Neural cell (in vitro differentiated cells): ENCODE results near the gene RAB11FIP3. TPM values are rescaled to one million over a fixed set of nuclear protein-coding genes. Genes with fewer than 3 reads are reported as not detected.

Experiments
- H2AFZ ChIP-seq: fragments of 200-600, 300-800 bp; sonication (generic), shearing (Covaris generic); 2 replicates; pipeline ENCODE4 v1.6.0; 2014; ENCODE audit warnings: low read depth, mild to moderate bottlenecking, antibody characterized with exemption, low read length, moderate library complexity
- H3F3A ChIP-seq: fragments of 200-600 bp; shearing (Covaris generic); 2 replicates; pipeline ENCODE4 v1.6.1; 2016; ENCODE audit warnings: mild to moderate bottlenecking, moderate library complexity, mixed read lengths, antibody characterized with exemption, low read length; ENCODE audit not compliant: insufficient read depth, poor library complexity, severe bottlenecking
- H3K27ac ChIP-seq: fragments of 200-600, 300-800 bp; sonication (generic), shearing (Covaris generic); 2 replicates; pipeline ENCODE4 v1.5.1; 2014; ENCODE audit warnings: mild to moderate bottlenecking, low read length, moderate library complexity
- H3K27me3 ChIP-seq: fragments of 300-800, 200-600 bp; sonication (generic), shearing (Covaris generic); 2 replicates; pipeline ENCODE4 v1.6.0; 2014; ENCODE audit warnings: mild to moderate bottlenecking, low read depth, low read length, moderate library complexity; ENCODE audit not compliant: insufficient read depth
- H3K36me3 ChIP-seq: fragments of 300-800, 200-600 bp; sonication (generic), shearing (Covaris generic); 2 replicates; pipeline ENCODE4 v1.5.1; 2014; ENCODE audit warnings: mild to moderate bottlenecking, antibody characterized with exemption, low read length, moderate library complexity; ENCODE audit not compliant: insufficient read depth
- H3K4me2 ChIP-seq: fragments of 300-800, 200-600 bp; sonication (generic), shearing (Covaris generic); 2 replicates; pipeline ENCODE4 v1.6.0; 2014; ENCODE audit warnings: mild to moderate bottlenecking, low read length
- H3K4me3 ChIP-seq: fragments of 300-800, 200-600 bp; sonication (generic), shearing (Covaris generic); 2 replicates; pipeline ENCODE4 v1.5.1; 2014; ENCODE audit warnings: mild to moderate bottlenecking, low read length, moderate library complexity
- H3K79me2 ChIP-seq: fragments of 200-600 bp; shearing (Covaris generic); replicated peaks from 2 replicates; pipeline ENCODE4 v1.6.0; 2014; ENCODE audit warnings: mild to moderate bottlenecking, low read length, moderate library complexity; ENCODE audit not compliant: insufficient read depth
- H3K9ac ChIP-seq: fragments of 300-800, 200-600 bp; sonication (generic), shearing (Covaris generic); 2 replicates; pipeline ENCODE4 v1.6.1; 2016; ENCODE audit warnings: mild to moderate bottlenecking, low read length, mixed read lengths
- H3K9me2 ChIP-seq: fragments of 200-600 bp; shearing (Covaris generic); 2 replicates; pipeline ENCODE4 v1.6.1; 2016; ENCODE audit warnings: mild to moderate bottlenecking, low read length, mixed read lengths; ENCODE audit not compliant: insufficient read depth
- H3K9me3 ChIP-seq: fragments of 200-600, 300-800 bp; sonication (generic), shearing (Covaris generic); 2 replicates; pipeline ENCODE4 v1.6.1; 2016; ENCODE audit warnings: mild to moderate bottlenecking, mixed run types, low read length, moderate library complexity, mixed read lengths
- H4K20me1 ChIP-seq: fragments of 200-600 bp; shearing (Covaris generic); 2 replicates; pipeline ENCODE4 v1.6.1; 2016; ENCODE audit warnings: mild to moderate bottlenecking, mixed run types; ENCODE audit not compliant: insufficient read depth
- EP300 ChIP-seq: fragments of 450-650 bp; conservative IDR thresholded peaks from 2 replicates; pipeline ENCODE4 v1.6.1; 2014; ENCODE audit warnings: antibody characterized with exemption, mild to moderate bottlenecking, moderate library complexity; ENCODE audit not compliant: poor library complexity, severe bottlenecking
- EZH2 ChIP-seq: fragments of 200-600, 300-800 bp; shearing (Covaris generic), sonication (generic); IDR thresholded peaks from 2 replicates; pipeline ENCODE4 v1.6.1; 2014; ENCODE audit warnings: antibody characterized with exemption, low read length, borderline replicate concordance, mild to moderate bottlenecking; ENCODE audit not compliant: insufficient read depth, poor library complexity, severe bottlenecking
- MXI1 ChIP-seq: fragments of 450-650 bp; conservative IDR thresholded peaks from 2 replicates; pipeline ENCODE4 v1.6.1; 2014; ENCODE audit warnings: antibody characterized with exemption, mild to moderate bottlenecking; ENCODE audit not compliant: poor library complexity, severe bottlenecking
- POLR2AphosphoS5 ChIP-seq: IDR thresholded peaks from 2 replicates; pipeline ENCODE4 v1.6.1; 2012
- RAD21 ChIP-seq: fragments of 450-650 bp; conservative IDR thresholded peaks from 2 replicates; pipeline ENCODE4 v1.6.1; 2014; ENCODE audit warnings: antibody characterized with exemption, mild to moderate bottlenecking, moderate library complexity
- SMC3 ChIP-seq: fragments of 450-650 bp; conservative IDR thresholded peaks from 2 replicates; pipeline ENCODE4 v1.6.1; 2014; ENCODE audit warnings: antibody characterized with exemption, mild to moderate bottlenecking, moderate library complexity; ENCODE audit not compliant: poor library complexity
- TAF1 ChIP-seq: IDR thresholded peaks from 2 replicates; pipeline ENCODE4 v1.6.1; 2012; ENCODE audit warnings: low read depth
- polyA plus RNA-seq: library from polyadenylated mRNA; depleted of rRNA; stranded (reverse); fragments of >200 nt; gene quantifications from 2 replicates; pipeline ENCODE4 v1.2.3, GENCODE V29; 2014
- TF ChIP-seq, protein P1 (sequence below): fragments of 450-650 bp; IDR thresholded peaks from 2 replicates; pipeline ENCODE4 v1.5.1; 2014; ENCODE audit warnings: antibody characterized with exemption, mild to moderate bottlenecking, moderate library complexity; ENCODE audit not compliant: poor library complexity, severe bottlenecking
- TF ChIP-seq, protein P2 (sequence below): IDR thresholded peaks from 2 replicates; pipeline ENCODE4 v1.6.1; 2012; ENCODE audit warnings: borderline replicate concordance

Gene RAB11FIP3
- polyA plus RNA-seq, 1 donor from 2014 or later, result 55.0 TPM

DNA sequence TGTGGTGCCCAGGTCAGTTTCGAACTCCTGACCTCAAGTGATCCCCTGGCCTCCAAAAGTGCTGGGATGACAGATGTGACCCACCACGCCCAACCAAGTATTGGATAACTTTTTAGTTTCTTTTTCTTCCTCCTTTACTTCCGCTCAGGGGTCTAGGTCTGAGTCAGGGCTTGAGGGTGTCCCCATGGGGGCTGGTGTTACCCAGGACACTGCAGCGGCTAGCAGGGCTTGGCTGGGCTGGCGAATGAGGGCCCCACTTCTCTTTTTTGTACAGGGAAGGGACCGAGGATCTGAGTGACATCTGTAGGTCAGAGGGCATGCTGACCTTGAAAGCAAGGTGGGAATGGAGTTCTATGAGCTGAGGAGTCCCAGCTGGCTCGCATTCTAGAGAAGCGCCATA, 24.9 kb downstream of the RAB11FIP3 start:
- H3K4me2 ChIP-seq, result no peak overlapping the region
- no peaks in the 10 kb centered on the region for H3F3A ChIP-seq
- H3K9me2 ChIP-seq, result no peaks in the 10 kb centered on the region
- no peak overlapping the region for H3K4me3 ChIP-seq
- peaks cover 25% of the 10 kb centered on the region for H3K79me2 ChIP-seq
- H3K36me3 ChIP-seq, result no peaks in the 10 kb centered on the region
- H4K20me1 ChIP-seq, result peaks cover 4% of the 10 kb centered on the region
- no peaks in the 10 kb centered on the region for H3K9me3 ChIP-seq
- H3K27ac ChIP-seq, result no peak overlapping the region
- no peak overlapping the region for H3K9ac ChIP-seq
- TF ChIP-seq, protein P1, sequence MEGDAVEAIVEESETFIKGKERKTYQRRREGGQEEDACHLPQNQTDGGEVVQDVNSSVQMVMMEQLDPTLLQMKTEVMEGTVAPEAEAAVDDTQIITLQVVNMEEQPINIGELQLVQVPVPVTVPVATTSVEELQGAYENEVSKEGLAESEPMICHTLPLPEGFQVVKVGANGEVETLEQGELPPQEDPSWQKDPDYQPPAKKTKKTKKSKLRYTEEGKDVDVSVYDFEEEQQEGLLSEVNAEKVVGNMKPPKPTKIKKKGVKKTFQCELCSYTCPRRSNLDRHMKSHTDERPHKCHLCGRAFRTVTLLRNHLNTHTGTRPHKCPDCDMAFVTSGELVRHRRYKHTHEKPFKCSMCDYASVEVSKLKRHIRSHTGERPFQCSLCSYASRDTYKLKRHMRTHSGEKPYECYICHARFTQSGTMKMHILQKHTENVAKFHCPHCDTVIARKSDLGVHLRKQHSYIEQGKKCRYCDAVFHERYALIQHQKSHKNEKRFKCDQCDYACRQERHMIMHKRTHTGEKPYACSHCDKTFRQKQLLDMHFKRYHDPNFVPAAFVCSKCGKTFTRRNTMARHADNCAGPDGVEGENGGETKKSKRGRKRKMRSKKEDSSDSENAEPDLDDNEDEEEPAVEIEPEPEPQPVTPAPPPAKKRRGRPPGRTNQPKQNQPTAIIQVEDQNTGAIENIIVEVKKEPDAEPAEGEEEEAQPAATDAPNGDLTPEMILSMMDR, result no peak
- TF ChIP-seq RAD21 (no peak), EZH2 (no peak), SMC3 (no peak), TAF1 (no peak), EP300 (no peak), MXI1 (no peak), POLR2AphosphoS5 (no peak)
- TF ChIP-seq, protein P2, sequence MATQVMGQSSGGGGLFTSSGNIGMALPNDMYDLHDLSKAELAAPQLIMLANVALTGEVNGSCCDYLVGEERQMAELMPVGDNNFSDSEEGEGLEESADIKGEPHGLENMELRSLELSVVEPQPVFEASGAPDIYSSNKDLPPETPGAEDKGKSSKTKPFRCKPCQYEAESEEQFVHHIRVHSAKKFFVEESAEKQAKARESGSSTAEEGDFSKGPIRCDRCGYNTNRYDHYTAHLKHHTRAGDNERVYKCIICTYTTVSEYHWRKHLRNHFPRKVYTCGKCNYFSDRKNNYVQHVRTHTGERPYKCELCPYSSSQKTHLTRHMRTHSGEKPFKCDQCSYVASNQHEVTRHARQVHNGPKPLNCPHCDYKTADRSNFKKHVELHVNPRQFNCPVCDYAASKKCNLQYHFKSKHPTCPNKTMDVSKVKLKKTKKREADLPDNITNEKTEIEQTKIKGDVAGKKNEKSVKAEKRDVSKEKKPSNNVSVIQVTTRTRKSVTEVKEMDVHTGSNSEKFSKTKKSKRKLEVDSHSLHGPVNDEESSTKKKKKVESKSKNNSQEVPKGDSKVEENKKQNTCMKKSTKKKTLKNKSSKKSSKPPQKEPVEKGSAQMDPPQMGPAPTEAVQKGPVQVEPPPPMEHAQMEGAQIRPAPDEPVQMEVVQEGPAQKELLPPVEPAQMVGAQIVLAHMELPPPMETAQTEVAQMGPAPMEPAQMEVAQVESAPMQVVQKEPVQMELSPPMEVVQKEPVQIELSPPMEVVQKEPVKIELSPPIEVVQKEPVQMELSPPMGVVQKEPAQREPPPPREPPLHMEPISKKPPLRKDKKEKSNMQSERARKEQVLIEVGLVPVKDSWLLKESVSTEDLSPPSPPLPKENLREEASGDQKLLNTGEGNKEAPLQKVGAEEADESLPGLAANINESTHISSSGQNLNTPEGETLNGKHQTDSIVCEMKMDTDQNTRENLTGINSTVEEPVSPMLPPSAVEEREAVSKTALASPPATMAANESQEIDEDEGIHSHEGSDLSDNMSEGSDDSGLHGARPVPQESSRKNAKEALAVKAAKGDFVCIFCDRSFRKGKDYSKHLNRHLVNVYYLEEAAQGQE, result no peak
- no peak overlapping the region for H2AFZ ChIP-seq
- no peaks in the 10 kb centered on the region for H3K27me3 ChIP-seq

DNA sequence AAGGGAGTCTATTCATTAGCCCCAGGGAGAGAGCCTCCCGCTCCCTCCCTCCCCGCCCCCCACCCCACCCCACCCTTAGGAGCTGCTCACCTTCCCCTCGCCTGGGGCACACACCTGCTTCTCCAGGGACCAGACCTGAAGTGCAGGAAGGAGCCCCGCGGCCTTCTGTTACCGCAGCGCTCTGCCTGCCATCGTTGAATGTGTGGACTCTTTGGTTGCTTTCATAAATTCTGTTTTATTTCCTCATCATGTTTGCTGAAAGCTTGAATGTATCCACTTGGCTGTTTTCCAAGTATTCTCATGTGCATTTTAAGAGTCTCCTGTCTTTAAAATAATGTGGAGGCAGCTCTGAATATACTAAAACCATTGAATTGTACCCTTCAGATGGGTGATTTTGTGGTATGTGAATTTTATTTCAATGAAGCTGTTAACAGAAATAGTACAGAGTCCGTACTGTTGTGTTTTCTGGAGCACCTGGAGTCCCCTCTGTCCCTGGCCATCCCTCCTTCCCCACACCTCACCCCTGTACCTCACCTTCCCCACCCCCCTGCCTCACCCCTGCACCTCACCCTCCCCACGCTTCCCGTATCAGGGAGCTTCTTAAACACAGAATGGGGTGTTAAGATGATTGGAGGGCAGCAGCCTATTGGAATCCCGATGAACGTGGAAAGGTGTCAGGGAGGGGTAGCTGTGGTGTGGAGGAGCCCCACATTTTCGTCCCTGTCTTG, 25.5 kb downstream of the RAB11FIP3 start:
- Histone ChIP-seq H2AFZ (no peak overlapping the region), H3K27me3 (no peaks in the 10 kb centered on the region), H4K20me1 (peaks cover 4% of the 10 kb centered on the region), H3K36me3 (no peaks in the 10 kb centered on the region), H3F3A (no peaks in the 10 kb centered on the region), H3K9ac (no peak overlapping the region), H3K4me2 (no peak overlapping the region), H3K4me3 (no peak overlapping the region), H3K9me2 (no peaks in the 10 kb centered on the region), H3K79me2 (peaks cover 25% of the 10 kb centered on the region), H3K9me3 (no peaks in the 10 kb centered on the region), H3K27ac (no peak overlapping the region)
- TF ChIP-seq EP300 (no peak), EZH2 (no peak), POLR2AphosphoS5 (no peak), SMC3 (no peak), MXI1 (no peak), RAD21 (no peak), TAF1 (no peak)
- TF ChIP-seq, protein P2, result no peak
- TF ChIP-seq, protein P1, result no peak
